CMK (cell line): ENCODE measurements around the gene CACUL1.

Experiments
- DNase-seq: peaks from one replicate; pipeline ENCODE4 v3.0.0-alpha.2; 2010; ENCODE audit warnings: low read depth

CACUL1 gene

GRCh38 chr10:118732245-118733165 is 22.3 kb downstream of the CACUL1 start:
- no peak for DNase-seq

DNA sequence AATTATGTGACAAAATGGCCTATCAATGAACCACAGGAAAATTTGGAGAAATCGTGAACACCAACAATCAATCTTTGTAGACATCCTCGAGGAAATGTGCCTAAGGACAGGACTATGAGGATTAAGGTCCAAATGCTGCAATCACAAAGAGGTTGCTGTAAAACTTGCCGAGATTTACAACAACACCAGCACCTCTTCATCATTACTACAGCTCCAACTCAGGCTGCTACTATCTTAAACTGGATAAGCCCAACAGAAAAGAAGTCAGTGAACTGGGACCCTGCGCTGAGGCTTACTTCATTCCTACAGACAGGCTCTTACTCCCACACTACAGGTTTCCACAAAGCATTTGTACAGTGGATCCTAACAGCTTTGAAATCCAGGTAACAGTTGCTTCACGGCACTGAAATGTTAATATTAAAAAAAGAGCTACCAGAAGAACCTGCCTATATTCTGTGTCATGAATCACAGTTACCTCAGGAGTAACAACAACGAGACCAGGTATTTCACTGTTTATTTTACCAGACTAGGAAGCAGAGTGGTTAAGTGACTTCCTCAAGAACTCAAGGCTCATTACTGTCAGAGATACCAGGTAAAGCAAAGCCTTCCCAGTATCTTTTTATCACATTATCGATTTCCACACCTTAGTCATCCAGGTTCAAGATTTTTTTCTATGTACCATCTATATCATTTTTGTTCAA is 23.9 kb downstream of the CACUL1 start:
- no peak for DNase-seq

GRCh38 chr10:118729641-118730258 is 25.0 kb downstream of the CACUL1 start:
- no peak for DNase-seq

DNA sequence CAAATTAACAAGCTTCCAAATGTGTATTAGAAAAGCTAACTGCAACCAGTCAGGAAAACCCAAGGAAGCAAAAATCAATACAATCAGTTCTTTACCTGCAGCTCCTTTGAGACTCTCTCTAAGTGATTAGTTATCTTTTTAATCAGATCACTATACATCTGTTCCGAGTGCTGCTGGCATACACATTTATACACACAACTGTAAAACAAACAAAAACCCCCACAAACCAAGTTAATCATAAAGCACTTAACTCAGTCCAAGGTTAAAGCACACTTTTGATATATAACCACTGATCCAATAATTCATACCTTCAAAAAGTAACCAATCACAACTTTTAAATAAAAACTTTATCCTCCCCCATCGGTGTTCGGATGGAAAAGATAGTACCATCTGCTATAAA is 25.6 kb downstream of the CACUL1 start:
- no peak for DNase-seq

DNA sequence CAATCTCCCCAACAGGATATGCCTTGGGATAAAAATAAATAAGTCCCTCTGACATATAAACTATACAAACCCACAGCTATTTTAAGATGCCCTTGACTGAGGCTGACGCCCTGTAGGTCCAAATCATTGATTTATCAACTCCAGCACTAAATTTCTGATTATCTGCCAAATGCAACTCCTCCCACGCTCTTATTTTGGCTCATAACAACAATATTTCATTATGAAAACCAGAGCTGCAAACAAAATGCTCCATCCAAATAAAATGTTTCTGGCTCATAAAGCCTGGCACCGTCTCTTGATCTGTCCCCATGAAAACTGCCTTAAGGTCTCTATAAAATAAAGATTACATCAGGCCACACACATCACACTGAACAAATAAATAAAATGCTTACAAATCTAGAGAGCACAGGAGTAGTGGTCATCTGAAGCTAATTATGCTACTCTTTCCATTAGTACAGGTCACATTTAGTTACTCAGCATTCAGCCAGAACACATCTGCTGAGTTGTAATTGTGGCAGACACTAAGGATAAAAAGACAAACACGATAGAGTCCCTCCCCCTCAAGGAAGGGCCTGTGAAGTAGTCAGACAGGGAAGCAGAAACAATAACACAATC is 28.8 kb downstream of the CACUL1 start:
- DNase-seq, result no peak

DNA sequence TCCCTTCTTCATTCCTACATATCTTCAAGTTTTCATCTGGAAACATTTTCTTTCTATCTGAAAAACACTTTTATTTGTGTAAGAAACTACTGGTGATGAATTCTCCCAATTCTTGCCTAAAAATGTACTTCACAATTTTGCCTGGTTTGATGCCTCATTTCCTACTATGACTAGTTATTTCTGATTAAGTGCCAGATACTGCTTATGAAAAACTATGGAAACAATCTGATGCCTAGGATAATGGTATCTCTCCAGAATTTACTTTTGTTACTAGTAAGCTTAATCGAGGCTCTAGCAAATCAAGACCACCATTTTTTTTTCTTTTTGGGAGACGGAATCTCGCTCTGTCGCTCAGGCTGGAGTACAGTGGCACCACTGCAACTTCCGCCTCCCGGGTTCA is 31.3 kb downstream of the CACUL1 start:
- DNase-seq, result no peak

DNA sequence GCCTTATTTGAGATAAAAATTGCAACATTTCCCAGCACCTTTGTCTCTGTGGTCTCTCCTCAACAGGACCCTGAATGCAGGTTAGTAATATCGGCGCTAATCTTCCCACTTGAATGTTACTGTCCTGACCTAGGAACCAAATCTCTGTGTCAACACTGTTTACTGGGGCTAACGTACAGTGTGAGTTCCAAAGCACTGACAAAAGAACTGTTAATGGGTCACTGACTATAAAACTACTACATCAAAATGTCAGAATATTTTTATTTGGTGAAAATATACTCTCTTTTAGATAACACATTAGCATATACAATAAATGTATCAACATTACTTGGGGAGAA is 33.3 kb downstream of the CACUL1 start:
- DNase-seq, result no peak

GRCh38 chr10:118720685-118721538 is 33.9 kb downstream of the CACUL1 start:
- DNase-seq, result peak; percentile 35

DNA sequence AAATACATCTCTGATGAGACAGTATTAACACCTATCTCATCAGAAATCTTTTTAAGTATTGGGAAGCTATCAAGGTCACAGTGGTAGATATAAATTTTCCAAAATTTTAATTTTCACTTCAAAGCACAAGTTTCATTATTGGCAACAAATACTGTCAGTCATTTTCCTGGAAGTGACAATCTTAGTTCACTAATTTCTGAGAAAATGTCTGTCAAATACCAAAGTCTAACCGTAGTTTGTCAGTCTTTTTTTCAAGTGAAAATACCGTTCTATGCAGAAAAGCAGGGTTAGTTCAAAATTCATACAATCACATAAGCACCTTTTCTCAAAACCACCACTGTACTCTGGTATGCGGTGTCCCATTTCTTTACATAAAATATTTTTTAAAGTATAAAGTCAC is 40.4 kb downstream of the CACUL1 start:
- no peak for DNase-seq

GRCh38 chr10:118712930-118713634 is 41.7 kb downstream of the CACUL1 start:
- DNase-seq, result no peak

GRCh38 chr10:118712080-118712479 is 42.7 kb downstream of the CACUL1 start:
- DNase-seq, result no peak

DNA sequence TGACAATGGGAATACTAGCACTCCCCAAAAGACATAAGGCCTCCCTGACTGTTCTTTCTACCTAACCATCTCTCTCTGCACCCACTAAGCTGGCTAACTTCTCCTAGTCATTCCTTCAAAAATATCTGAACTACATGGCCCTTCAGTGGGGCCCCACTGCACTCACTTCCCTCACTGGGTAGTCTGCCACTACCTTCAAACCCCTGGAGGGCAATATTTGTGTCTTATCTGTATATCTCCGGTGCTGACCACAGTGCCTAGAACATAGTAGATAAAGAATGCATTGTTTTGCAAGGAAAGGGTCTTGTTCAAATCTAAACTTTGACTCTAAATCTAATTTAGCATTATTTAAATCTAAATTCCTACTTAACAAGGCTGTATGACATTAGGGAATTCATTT is 44.3 kb downstream of the CACUL1 start:
- no peak for DNase-seq

DNA sequence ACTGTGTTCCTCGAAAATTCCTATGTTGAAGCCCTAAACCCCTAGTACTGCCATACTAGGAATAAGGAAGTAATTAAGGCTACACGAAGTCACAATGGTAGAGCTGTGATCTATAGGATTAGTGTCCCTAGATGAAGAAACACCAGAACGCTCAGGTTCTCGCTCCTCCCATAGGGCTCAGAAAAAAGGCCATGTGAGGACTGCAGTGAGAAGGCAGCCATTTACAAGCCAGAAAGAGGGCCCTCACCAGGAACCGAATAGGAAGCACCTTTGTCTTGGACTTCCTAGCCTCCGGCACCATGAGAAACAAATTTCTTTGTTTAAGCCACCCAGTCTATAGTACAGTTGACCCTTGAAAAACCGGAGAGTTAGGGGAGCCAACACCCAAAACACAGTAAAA is 46.2 kb downstream of the CACUL1 start:
- no peak for DNase-seq

- DNase-seq, result no peak
These were observed 50.1 kb downstream of the CACUL1 start for GRCh38 chr10:118704711-118705110.

DNA sequence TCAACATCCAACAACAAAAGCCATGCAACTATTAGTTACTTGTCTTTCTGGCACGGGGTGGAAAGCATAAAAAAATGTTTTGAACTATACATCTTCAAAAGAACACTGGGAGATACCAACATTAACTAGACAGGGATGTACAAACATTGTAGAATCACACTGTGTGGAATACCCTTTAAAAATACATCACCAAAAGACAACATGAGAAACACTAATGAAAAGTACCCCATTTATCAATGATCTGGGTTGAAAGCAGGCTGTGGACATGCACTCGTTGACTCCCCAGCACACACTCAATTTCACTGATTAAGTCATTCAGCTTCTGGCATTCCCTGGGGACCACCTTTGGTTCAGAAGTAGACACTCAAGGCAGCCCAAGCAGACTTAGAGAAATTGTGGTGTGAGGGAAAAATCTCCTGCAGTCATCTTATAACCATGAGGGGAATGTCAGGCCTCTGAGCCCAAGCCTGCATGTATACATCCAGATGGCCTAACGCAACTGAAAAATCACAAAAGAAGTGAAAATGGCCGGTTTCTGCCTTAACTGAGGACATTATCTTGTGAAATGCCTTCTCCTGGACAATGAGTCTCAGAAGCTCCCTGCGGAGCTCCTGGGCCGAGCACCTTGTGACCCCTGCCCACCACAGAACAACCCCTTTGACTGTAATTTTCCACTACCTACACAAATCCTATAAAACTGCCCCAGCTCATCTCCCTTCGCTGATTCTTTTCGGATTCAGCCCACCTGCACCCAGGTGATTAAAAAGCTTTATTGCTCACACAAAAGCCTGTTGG is 53.0 kb downstream of the CACUL1 start:
- DNase-seq, result no peak

- peak; percentile 11 for DNase-seq
These were observed 56.3 kb downstream of the CACUL1 start for GRCh38 chr10:118698421-118698820.

DNA sequence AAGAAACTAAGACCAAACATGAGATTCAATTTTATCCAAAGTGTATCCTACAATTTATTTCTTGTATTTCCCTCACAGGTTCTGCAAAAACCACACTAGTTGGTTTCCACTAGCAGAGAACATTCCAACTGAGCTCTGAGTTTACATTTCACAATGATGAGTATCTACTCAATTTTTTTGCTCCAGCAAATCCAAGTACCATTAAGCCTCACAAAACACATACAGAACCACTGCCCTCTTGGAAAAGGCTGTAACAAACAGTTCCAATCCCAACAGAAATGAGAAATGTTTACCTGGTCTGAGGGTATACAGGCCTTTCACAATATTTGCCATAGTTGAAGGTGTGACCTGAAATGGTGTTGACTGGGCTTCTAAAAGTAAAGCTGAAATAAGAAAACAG is 59.9 kb downstream of the CACUL1 start:
- DNase-seq, result no peak

- DNase-seq, result no peak
These were observed 61.9 kb downstream of the CACUL1 start for GRCh38 chr10:118692872-118693271.

- no peak for DNase-seq
These were observed 65.5 kb downstream of the CACUL1 start for GRCh38 chr10:118689070-118689858.
